ENCODE measurements around the gene AKAP13.

The AKAP13 gene

DNA sequence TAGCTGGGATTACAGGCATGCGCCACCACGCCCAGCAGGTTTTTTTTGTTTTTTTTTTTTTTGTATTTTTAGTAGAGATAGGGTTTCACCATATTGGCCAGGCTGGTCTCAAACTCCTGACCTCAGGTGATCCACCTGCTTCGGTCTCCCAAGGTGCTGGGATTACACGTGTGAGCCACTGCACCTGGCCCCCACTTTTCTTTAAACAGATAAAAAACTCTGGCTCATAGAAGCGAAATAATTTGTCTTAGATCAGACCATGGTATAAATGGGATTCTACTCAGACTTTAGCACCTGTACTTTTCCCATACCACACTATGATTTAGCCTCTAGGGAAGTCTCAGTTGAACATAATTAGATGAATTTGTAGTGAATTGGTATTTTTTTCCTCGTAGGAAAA lies 182.4 kb downstream of the AKAP13 start:
- no peak for DNase-seq
- TF ChIP-seq, protein P1, sequence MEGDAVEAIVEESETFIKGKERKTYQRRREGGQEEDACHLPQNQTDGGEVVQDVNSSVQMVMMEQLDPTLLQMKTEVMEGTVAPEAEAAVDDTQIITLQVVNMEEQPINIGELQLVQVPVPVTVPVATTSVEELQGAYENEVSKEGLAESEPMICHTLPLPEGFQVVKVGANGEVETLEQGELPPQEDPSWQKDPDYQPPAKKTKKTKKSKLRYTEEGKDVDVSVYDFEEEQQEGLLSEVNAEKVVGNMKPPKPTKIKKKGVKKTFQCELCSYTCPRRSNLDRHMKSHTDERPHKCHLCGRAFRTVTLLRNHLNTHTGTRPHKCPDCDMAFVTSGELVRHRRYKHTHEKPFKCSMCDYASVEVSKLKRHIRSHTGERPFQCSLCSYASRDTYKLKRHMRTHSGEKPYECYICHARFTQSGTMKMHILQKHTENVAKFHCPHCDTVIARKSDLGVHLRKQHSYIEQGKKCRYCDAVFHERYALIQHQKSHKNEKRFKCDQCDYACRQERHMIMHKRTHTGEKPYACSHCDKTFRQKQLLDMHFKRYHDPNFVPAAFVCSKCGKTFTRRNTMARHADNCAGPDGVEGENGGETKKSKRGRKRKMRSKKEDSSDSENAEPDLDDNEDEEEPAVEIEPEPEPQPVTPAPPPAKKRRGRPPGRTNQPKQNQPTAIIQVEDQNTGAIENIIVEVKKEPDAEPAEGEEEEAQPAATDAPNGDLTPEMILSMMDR (IDR thresholded peaks at IDR 0.05): no peak
- H3K4me1 Mint-ChIP-seq: peaks cover 33% of the 10 kb centered on the region
- H3K36me3 Mint-ChIP-seq (ENCODE audit: low read depth): peaks cover 22% of the 10 kb centered on the region
- H3K9me3 Mint-ChIP-seq: no peaks in the 10 kb centered on the region
- no peaks in the 10 kb centered on the region for H3K27me3 Mint-ChIP-seq (ENCODE audit: low read depth, poor library complexity)
- H3K27ac Mint-ChIP-seq: no peak overlapping the region
- H3K4me3 Mint-ChIP-seq: no peak overlapping the region

DNA sequence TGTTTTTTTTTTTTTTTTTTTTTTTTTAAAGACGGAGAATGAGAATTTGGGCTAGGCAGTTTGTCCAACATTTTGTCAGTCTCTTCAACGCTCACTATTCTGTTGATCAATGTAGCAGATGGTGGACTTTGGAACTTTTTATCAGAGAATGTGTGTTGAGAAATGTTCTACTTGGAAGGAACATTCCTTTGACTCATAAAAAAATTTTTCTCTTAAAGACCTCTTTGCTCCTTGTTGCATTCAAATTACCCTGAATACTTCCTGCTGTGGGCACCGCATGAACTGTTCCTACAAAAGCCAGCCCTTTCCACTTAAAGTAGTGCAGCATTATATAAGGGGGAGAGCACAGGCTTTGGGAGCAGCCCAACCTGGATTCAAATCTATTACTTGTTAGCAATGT lies 182.9 kb downstream of the AKAP13 start:
- TF ChIP-seq, protein P1 (IDR thresholded peaks at IDR 0.05): no peak
- no peak for DNase-seq
- Mint-ChIP-seq H3K27ac (peak overlapping the region; percentile 51), H3K4me1 (peaks cover 28% of the 10 kb centered on the region), H3K4me3 (no peak overlapping the region), H3K27me3 (ENCODE audit: low read depth, poor library complexity) (no peaks in the 10 kb centered on the region), H3K9me3 (no peaks in the 10 kb centered on the region), H3K36me3 (ENCODE audit: low read depth) (peaks cover 22% of the 10 kb centered on the region)

DNA sequence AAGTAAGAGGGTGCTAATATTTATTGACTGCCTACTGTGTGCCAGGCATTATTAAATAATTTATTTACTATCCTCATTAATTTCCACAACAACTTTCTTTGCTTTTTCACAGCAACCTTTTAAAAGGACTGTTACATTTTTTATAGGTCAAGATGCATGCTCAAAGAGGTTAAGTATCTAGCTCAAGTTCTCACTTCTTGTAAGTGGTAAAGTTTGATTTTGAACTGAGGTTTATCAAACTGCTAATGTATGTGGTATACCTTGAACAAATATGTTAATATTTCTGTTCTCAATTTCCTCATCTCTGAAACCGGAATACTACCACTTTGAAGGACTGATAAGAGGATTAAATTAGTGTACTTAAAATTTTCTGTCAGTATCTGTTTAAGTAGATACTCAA lies 183.3 kb downstream of the AKAP13 start:
- no peak for DNase-seq
- Mint-ChIP-seq H3K27me3 (ENCODE audit: low read depth, poor library complexity) (no peaks in the 10 kb centered on the region), H3K4me1 (peaks cover 24% of the 10 kb centered on the region), H3K27ac (no peak overlapping the region), H3K36me3 (ENCODE audit: low read depth) (peaks cover 26% of the 10 kb centered on the region), H3K9me3 (no peaks in the 10 kb centered on the region), H3K4me3 (no peak overlapping the region)
- TF ChIP-seq, protein P1 (IDR thresholded peaks at IDR 0.05): no peak

GRCh38 chr15:85564686-85565085 lies 184.3 kb downstream of the AKAP13 start:
- Mint-ChIP-seq H3K27me3 (ENCODE audit: low read depth, poor library complexity) (no peaks in the 10 kb centered on the region), H3K9me3 (peaks cover 4% of the 10 kb centered on the region), H3K36me3 (ENCODE audit: low read depth) (peaks cover 29% of the 10 kb centered on the region), H3K4me3 (no peak overlapping the region), H3K27ac (no peak overlapping the region), H3K4me1 (peaks cover 19% of the 10 kb centered on the region)
- no peak for DNase-seq
- TF ChIP-seq, protein P1 (IDR thresholded peaks at IDR 0.05): no peak

- H3K9me3 Mint-ChIP-seq: peaks cover 4% of the 10 kb centered on the region
- no peak for DNase-seq
- no peak overlapping the region for H3K4me3 Mint-ChIP-seq
- H3K4me1 Mint-ChIP-seq: peaks cover 21% of the 10 kb centered on the region
- TF ChIP-seq, protein P1 (IDR thresholded peaks at IDR 0.05): no peak
- no peaks in the 10 kb centered on the region for H3K27me3 Mint-ChIP-seq (ENCODE audit: low read depth, poor library complexity)
- H3K36me3 Mint-ChIP-seq (ENCODE audit: low read depth): peaks cover 23% of the 10 kb centered on the region
- H3K27ac Mint-ChIP-seq: no peak overlapping the region
Observed at GRCh38 chr15:85568261-85568808, 187.9 kb downstream of the AKAP13 start.

GRCh38 chr15:85570336-85570735 lies 189.9 kb downstream of the AKAP13 start:
- Mint-ChIP-seq H3K4me3 (no peak overlapping the region), H3K4me1 (peaks cover 12% of the 10 kb centered on the region), H3K9me3 (peaks cover 4% of the 10 kb centered on the region), H3K36me3 (ENCODE audit: low read depth) (peaks cover 25% of the 10 kb centered on the region), H3K27me3 (ENCODE audit: low read depth, poor library complexity) (no peaks in the 10 kb centered on the region), H3K27ac (peak overlapping the region; percentile 62)
- no peak for DNase-seq
- TF ChIP-seq, protein P1 (IDR thresholded peaks at IDR 0.05): no peak

Measured in nephron progenitor cell (in vitro differentiated cells).